ENCODE measurements around the gene UTP25.

GRCh38 chr1:209849388-209849787 is 21.6 kb downstream of the UTP25 start:
- no peak for TF ChIP-seq EZH2phosphoT487 (IDR thresholded peaks at IDR 0.05; ENCODE audit: insufficient read depth, low read depth)
- no peak for TF ChIP-seq EZH2 (IDR thresholded peaks at IDR 0.05; ENCODE audit: insufficient read depth, poor library complexity, severe bottlenecking)
